ENCODE results near the gene BOC. TPM values are rescaled to one million over a fixed set of nuclear protein-coding genes. Genes with fewer than 3 reads are reported as not detected.
A peak's percentile ranks its signal among the peaks of the same experiment; 100 is the strongest.

Gene BOC
- total RNA-seq, 1 experiment from 2014 or later: 1.2 TPM

DNA sequence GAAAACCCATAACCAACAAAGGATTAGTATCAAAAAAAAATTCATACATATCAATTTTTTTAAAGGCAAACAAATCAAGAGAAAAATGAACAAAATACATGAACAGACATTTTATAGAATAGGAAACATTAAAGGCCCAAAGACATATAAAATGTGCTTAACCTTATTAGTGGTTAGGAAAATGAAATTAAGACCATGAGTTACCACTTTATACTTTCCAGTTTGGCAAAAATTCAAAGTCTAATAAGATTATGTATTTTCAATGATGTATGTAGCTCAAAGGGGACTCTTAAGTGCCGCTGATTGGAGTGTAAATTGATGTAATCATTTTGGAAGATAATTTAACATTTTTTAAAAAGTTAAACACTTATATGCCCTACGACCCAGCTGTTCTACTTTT is 89.2 kb downstream of the BOC start:
- Histone ChIP-seq H3K36me3 (ENCODE audit: insufficient read depth, low read length, poor library complexity, severe bottlenecking) (no peaks in the 10 kb centered on the region), H3K27me3 (replicated peaks; ENCODE audit: insufficient read depth, low read depth, low read length, poor library complexity) (no peaks in the 10 kb centered on the region), H3K9me3 (ENCODE audit: low read depth, low read length, poor library complexity, severe bottlenecking) (no peaks in the 10 kb centered on the region), H3K4me1 (ENCODE audit: insufficient read depth, low read length, poor library complexity, severe bottlenecking) (peaks cover 5% of the 10 kb centered on the region), H3K4me3 (ENCODE audit: low read depth, low read length, poor library complexity, severe bottlenecking) (no peak overlapping the region), H3K27ac (ENCODE audit: low read depth, low read length, poor library complexity, severe bottlenecking) (no peak overlapping the region)
- TF ChIP-seq EZH2 (IDR thresholded peaks at IDR 0.05; ENCODE audit: borderline replicate concordance, low read depth, low read length, poor library complexity, severe bottlenecking): no peak
- TF ChIP-seq, protein P1, sequence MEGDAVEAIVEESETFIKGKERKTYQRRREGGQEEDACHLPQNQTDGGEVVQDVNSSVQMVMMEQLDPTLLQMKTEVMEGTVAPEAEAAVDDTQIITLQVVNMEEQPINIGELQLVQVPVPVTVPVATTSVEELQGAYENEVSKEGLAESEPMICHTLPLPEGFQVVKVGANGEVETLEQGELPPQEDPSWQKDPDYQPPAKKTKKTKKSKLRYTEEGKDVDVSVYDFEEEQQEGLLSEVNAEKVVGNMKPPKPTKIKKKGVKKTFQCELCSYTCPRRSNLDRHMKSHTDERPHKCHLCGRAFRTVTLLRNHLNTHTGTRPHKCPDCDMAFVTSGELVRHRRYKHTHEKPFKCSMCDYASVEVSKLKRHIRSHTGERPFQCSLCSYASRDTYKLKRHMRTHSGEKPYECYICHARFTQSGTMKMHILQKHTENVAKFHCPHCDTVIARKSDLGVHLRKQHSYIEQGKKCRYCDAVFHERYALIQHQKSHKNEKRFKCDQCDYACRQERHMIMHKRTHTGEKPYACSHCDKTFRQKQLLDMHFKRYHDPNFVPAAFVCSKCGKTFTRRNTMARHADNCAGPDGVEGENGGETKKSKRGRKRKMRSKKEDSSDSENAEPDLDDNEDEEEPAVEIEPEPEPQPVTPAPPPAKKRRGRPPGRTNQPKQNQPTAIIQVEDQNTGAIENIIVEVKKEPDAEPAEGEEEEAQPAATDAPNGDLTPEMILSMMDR (conservative IDR thresholded peaks at IDR 0.05; ENCODE audit: low read depth, low read length): no peak
- intact Hi-C loops (cut with micrococcal nuclease; ENCODE audit: unreplicated experiment): no loop called here
- POLR2A ChIA-PET (ENCODE audit: low non-redundant PET): no interaction called here
- no peak for DNase-seq (ENCODE audit: low spot score)
- BruUV-seq (replicated peaks): no TSS peak
- CTCF ChIA-PET: interaction anchor here (0.5 kb wide), 1 partner anchor 149 kb away, joined by 3 read pairs; no protein-coding TSS in a partner anchor

DNA sequence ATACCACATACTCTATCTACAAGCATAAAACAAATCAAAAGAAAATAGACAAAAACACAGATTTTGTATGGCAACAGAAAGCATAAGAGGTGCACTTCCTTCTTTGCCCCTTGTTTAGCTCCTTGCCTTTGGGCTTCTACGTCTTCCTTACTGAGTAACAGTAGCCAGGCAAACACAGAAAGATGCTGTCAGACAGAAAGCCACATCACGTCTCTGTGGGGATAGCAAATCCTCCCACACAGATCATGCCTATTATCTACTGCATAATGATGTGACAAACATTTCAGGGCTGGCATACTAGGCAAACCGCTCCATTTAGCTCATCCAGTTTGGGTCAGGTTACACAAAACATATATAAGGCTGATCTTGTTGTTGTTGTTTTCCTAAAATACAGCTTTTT is 92.7 kb downstream of the BOC start:
- Histone ChIP-seq H3K36me3 (ENCODE audit: insufficient read depth, low read length, poor library complexity, severe bottlenecking) (no peaks in the 10 kb centered on the region), H3K27me3 (replicated peaks; ENCODE audit: insufficient read depth, low read depth, low read length, poor library complexity) (no peaks in the 10 kb centered on the region), H3K4me3 (ENCODE audit: low read depth, low read length, poor library complexity, severe bottlenecking) (no peak overlapping the region), H3K27ac (ENCODE audit: low read depth, low read length, poor library complexity, severe bottlenecking) (no peak overlapping the region), H3K9me3 (ENCODE audit: low read depth, low read length, poor library complexity, severe bottlenecking) (no peaks in the 10 kb centered on the region), H3K4me1 (ENCODE audit: insufficient read depth, low read length, poor library complexity, severe bottlenecking) (peaks cover 5% of the 10 kb centered on the region)
- no TSS peak for BruUV-seq (replicated peaks)
- peak; percentile 42 for DNase-seq (ENCODE audit: low spot score)
- POLR2A ChIA-PET (ENCODE audit: low non-redundant PET): no interaction called here
- no peak for TF ChIP-seq EZH2 (IDR thresholded peaks at IDR 0.05; ENCODE audit: borderline replicate concordance, low read depth, low read length, poor library complexity, severe bottlenecking)
- TF ChIP-seq, protein P1 (conservative IDR thresholded peaks at IDR 0.05; ENCODE audit: low read depth, low read length): no peak
- CTCF ChIA-PET: no interaction called here
- intact Hi-C loops (cut with micrococcal nuclease; ENCODE audit: unreplicated experiment): no loop called here

DNA sequence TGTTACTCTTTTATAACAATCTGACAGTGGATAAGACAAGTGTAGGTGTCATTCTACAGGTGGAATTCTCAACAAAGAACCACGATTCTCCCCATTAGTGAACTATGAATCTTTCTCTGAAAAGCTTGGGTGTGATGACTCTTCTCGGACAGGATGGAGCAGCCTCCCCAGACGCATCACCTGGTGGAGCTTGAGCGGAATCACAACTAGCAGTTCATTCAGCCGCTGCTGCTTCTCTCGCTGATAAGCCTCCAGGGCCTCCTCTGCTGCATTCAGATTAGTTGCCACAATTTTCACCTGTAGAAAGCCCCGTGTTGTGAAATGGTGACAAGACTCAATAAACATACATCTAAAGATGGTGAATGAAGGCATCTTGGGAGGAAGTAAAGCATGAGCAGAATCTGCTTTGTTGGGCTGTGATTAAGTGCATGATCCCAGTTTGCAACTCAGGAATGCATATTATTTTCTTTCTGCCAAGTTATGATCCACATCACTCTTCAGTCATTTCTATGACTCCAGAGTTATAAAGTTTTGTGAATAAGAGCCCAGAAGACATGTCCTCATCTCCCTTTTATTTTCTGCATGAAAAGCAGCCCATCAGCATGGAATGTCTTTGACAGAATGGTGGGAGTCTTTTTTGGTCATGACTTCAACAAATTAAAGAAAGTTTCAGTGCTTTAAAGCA is 93.6 kb downstream of the BOC start:
- no peaks in the 10 kb centered on the region for H3K9me3 ChIP-seq (ENCODE audit: low read depth, low read length, poor library complexity, severe bottlenecking)
- DNase-seq (ENCODE audit: low spot score): no peak
- POLR2A ChIA-PET (ENCODE audit: low non-redundant PET): interaction anchor here (0.8 kb wide), 1 partner anchor 982 kb away, joined by 3 read pairs; no protein-coding TSS in a partner anchor
- H3K27me3 ChIP-seq (replicated peaks; ENCODE audit: insufficient read depth, low read depth, low read length, poor library complexity): no peaks in the 10 kb centered on the region
- CTCF ChIA-PET: no interaction called here
- no peak overlapping the region for H3K27ac ChIP-seq (ENCODE audit: low read depth, low read length, poor library complexity, severe bottlenecking)
- peaks cover 5% of the 10 kb centered on the region for H3K4me1 ChIP-seq (ENCODE audit: insufficient read depth, low read length, poor library complexity, severe bottlenecking)
- BruUV-seq (replicated peaks): no TSS peak
- H3K36me3 ChIP-seq (ENCODE audit: insufficient read depth, low read length, poor library complexity, severe bottlenecking): no peaks in the 10 kb centered on the region
- intact Hi-C loops (cut with micrococcal nuclease; ENCODE audit: unreplicated experiment): no loop called here
- TF ChIP-seq EZH2 (IDR thresholded peaks at IDR 0.05; ENCODE audit: borderline replicate concordance, low read depth, low read length, poor library complexity, severe bottlenecking): no peak
- TF ChIP-seq, protein P1 (conservative IDR thresholded peaks at IDR 0.05; ENCODE audit: low read depth, low read length): no peak
- H3K4me3 ChIP-seq (ENCODE audit: low read depth, low read length, poor library complexity, severe bottlenecking): no peak overlapping the region
